Keratinocyte (primary cell): ENCODE measurements around the gene PXYLP1.

Source experiments
- EZH2 ChIP-seq: IDR thresholded peaks from one replicate; pipeline ENCODE4 v1.6.1; 2012; ENCODE audit warnings: inconsistent platforms, mild to moderate bottlenecking, low read length, moderate library complexity
- TF ChIP-seq, protein P1 (sequence below), 3 experiments: IDR thresholded peaks in 1 of 3; conservative IDR thresholded peaks in 1 of 3; optimal IDR thresholded peaks in 1 of 3; 2 replicates in 2 of 3; 3 replicates in 1 of 3; pipeline versions ENCODE3 to v1.5.1; 2011; ENCODE audit warnings: low read length in 3 of 3, mild to moderate bottlenecking in 3 of 3, moderate library complexity in 2 of 3, control low read depth in 1 of 3, inconsistent platforms in 1 of 3; ENCODE audit not compliant: insufficient read depth in 2 of 3; ENCODE audit errors: extremely low read depth in 1 of 3

DNA sequence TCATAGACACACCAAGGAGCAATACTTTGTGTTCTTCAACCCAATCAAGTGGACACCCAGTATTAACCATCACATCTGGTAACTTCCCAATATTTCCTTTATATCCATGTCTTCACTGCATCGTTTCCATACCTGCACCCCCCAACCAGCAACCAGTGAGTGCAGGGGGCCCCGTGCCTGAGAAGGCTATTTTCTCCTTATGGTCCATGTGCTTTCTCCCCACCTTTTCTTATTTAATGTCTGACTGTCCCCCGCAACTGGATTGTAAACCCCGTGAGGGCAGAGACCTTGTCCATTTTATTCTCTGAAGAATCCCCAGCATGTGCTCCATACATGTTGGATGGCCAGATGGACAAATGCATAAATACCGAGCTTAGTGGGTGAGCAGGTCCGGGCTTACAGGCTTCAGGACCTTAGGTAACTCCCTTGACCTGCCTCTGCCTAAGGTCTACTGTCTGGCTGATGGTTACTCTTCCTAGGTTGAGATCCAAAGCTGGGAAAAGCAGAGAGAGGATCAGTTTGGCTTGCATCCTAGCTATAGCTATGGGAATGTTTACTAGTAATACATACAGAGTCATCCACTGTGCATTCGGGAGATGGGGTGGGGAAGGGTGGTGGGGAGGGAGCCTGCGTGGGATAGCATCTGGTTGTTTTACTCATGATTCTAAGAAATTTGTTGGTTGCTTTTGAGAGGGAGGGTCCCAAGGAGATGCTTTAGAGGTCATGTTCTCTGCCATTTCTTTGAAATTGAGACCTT is 41.5 kb downstream of the PXYLP1 start:
- no peak for TF ChIP-seq EZH2
- TF ChIP-seq, protein P1, sequence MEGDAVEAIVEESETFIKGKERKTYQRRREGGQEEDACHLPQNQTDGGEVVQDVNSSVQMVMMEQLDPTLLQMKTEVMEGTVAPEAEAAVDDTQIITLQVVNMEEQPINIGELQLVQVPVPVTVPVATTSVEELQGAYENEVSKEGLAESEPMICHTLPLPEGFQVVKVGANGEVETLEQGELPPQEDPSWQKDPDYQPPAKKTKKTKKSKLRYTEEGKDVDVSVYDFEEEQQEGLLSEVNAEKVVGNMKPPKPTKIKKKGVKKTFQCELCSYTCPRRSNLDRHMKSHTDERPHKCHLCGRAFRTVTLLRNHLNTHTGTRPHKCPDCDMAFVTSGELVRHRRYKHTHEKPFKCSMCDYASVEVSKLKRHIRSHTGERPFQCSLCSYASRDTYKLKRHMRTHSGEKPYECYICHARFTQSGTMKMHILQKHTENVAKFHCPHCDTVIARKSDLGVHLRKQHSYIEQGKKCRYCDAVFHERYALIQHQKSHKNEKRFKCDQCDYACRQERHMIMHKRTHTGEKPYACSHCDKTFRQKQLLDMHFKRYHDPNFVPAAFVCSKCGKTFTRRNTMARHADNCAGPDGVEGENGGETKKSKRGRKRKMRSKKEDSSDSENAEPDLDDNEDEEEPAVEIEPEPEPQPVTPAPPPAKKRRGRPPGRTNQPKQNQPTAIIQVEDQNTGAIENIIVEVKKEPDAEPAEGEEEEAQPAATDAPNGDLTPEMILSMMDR (optimal IDR thresholded peaks at IDR 0.05 in 1 of 3, IDR thresholded peaks at IDR 0.05 in 1 of 3, conservative IDR thresholded peaks at IDR 0.05 in 1 of 3; ENCODE audit: extremely low read depth in 1 of 3, insufficient read depth in 2 of 3, low read length in 3 of 3), result no peak
